Bone marrow (tissue), 2 donors: ENCODE measurements around the gene RBP3.

ENCODE experiments used
- DNase-seq, 2 donors: peaks; one replicate each; lab custom pipeline; 2025; lab: John Stamatoyannopoulos, UW

RBP3 gene

DNA sequence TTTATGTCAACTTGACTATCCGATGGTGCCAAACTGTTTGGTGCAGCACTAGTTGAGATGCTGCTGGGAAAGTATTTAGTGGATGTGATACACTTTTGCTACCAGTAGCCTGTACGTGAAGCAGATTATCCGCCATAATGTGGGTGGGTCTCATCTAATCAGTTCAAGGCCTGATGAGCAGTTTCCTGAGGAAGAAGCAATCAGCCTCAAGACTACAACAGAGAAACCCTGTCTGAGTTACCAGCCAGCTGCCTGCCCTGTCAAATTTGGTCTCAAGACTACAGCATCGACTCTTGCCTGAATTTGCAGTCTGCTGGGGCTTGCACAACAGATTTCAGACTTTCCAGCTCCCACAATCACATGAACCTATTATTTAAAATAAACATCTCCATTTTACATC, 10.9 kb upstream of the RBP3 start:
- DNase-seq, result no peak

GRCh38 chr10:47339186-47339735, 8.9 kb upstream of the RBP3 start:
- DNase-seq, result no peak

GRCh38 chr10:47339759-47340607, 8.2 kb upstream of the RBP3 start:
- DNase-seq, result no peak

- peak in 1 of 2 donors; percentile 29 for DNase-seq
These were observed 7.5 kb upstream of the RBP3 start for GRCh38 chr10:47340608-47341170.

DNA sequence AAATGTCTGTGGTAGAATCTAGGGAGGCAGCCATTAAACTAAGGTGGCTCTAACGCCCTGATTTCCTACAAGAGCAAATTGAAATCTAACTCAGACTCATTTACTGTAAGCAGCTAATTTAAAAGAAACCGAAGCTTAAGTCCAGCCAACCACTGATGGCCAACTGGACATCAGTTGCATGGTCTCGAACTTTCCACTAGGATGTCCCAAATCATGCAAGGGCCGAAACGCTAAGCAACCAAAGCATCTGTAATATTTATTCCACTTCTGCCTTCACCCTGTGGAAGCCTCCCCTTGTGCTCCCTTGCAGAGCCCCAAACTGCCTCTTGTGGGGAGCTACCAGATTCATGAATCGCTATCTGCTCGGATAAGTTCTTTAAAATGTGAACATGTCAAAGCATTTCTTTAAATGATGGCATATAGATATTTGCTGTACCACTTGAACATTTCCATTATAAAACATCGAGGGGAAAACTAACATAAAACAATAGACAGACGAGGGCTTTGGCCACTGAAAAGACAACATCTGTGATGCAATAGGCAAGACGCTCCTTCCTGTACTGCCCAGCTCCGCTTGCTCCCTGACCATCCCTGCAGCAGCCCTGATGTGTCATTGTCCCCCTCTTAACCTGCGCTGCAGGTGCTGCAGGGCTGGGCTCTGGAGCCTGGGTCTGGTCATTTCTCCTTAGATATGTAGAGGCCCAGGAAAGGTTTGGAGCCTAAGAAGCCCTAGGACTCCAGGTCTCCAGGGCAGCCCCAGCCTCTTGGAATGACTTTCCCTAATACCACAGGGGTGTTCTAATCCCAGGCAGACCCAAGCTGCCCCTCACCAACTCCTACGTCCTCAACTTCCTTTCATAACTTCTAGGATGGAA, 2.9 kb upstream of the RBP3 start:
- no peak for DNase-seq

DNA sequence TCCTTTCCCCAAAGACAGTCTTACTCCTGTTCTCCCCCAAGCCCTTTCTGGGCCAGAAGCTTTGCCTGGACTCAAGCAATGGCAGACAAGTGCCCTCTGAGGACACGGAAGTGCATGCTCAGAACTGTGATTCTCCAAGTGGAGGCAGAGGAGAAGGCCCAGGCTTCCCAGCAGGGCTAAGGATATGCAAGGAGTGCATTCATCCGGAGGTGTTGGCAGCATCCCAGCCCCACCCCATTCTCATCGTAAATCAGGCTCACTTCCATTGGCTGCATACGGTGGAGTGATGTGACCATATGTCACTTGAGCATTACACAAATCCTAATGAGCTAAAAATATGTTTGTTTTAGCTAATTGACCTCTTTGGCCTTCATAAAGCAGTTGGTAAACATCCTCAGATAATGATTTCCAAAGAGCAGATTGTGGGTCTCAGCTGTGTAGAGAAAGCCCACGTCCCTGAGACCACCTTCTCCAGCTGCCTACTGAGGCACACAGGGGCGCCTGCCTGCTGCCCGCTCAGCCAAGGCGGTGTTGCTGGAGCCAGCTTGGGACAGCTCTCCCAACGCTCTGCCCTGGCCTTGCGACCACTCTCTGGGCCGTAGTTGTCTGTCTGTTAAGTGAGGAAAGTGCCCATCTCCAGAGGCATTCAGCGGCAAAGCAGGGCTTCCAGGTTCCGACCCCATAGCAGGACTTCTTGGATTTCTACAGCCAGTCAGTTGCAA, 1.4 kb upstream of the RBP3 start:
- no peak for DNase-seq

DNA sequence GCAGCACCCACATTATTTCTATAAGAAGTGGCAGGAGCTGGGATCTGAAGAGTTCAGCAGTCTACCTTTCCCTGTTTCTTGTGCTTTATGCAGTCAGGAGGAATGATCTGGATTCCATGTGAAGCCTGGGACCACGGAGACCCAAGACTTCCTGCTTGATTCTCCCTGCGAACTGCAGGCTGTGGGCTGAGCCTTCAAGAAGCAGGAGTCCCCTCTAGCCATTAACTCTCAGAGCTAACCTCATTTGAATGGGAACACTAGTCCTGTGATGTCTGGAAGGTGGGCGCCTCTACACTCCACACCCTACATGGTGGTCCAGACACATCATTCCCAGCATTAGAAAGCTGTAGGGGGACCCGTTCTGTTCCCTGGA, 874 bp upstream of the RBP3 start:
- no peak for DNase-seq

DNA sequence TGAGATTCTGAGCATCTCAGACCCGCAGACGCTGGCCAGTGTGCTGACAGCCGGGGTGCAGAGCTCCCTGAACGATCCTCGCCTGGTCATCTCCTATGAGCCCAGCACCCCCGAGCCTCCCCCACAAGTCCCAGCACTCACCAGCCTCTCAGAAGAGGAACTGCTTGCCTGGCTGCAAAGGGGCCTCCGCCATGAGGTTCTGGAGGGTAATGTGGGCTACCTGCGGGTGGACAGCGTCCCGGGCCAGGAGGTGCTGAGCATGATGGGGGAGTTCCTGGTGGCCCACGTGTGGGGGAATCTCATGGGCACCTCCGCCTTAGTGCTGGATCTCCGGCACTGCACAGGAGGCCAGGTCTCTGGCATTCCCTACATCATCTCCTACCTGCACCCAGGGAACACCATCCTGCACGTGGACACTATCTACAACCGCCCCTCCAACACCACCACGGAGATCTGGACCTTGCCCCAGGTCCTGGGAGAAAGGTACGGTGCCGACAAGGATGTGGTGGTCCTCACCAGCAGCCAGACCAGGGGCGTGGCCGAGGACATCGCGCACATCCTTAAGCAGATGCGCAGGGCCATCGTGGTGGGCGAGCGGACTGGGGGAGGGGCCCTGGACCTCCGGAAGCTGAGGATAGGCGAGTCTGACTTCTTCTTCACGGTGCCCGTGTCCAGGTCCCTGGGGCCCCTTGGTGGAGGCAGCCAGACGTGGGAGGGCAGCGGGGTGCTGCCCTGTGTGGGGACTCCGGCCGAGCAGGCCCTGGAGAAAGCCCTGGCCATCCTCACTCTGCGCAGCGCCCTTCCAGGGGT, 703 bp downstream of the RBP3 start:
- no peak for DNase-seq

- DNase-seq, result no peak
These were observed 1.4 kb downstream of the RBP3 start for GRCh38 chr10:47349516-47349915.

GRCh38 chr10:47349941-47350371, 1.8 kb downstream of the RBP3 start:
- no peak for DNase-seq

DNA sequence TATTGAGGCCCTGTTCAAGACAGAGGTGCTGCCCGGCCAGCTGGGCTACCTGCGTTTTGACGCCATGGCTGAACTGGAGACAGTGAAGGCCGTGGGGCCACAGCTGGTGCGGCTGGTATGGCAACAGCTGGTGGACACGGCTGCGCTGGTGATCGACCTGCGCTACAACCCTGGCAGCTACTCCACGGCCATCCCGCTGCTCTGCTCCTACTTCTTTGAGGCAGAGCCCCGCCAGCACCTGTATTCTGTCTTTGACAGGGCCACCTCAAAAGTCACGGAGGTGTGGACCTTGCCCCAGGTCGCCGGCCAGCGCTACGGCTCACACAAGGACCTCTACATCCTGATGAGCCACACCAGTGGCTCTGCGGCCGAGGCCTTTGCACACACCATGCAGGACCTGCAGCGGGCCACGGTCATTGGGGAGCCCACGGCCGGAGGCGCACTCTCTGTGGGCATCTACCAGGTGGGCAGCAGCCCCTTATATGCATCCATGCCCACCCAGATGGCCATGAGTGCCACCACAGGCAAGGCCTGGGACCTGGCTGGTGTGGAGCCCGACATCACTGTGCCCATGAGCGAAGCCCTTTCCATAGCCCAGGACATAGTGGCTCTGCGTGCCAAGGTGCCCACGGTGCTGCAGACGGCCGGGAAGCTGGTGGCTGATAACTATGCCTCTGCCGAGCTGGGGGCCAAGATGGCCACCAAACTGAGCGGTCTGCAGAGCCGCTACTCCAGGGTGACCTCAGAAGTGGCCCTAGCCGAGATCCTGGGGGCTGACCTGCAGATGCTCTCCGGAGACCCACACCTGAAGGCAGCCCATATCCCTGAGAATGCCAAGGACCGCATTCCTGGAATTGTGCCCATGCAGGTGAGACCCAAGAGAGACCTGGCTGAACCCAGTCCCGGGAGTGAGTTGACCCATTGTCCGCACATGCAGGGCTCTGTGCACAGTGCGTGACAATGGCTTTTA, 2.8 kb downstream of the RBP3 start:
- DNase-seq, result no peak

DNA sequence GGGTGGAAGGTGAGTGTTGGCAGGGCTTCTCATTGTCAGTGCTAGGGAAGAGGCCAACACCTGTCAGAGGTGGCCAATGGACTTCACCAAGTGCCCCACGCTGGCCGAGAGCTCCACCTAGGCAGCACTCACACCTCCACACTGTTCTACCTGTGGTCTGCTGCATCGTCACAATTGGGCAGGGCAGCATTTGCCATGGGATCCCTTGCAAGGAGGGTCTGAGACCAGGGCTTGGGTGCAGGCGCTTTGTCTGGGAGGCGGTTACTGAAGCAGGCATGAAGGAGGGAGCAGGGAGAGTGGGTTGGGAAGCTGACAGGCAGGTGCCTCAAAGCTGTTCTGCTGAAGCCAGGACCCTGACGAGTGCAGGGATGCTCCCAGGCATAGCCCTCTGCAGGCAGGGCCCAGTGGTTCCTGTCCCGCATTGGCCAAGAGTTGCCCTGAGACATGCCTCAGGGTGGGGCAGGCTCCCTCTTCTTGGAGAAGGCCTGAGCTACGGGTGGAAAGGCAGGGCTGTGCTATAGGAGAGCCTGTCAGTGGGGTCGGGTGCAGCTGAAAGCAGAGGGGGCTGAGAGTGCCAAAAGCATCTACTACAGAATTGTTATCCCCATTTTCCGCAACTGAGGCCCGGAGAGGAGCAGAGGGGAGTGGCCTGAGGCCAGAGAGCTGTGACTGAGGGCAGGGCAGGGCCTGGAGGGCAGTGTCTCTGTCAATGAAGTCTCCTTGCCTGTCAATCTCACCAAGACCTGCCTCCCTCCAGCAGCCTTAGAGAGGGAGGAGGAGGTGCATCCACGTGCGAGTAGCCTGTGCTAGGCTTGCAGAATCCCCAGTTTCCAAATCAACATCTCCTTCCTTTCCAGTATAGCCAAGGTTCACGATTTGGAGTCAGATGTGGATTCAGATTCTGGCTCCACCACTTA, 4.0 kb downstream of the RBP3 start:
- DNase-seq, result no peak

GRCh38 chr10:47353351-47353750, 5.2 kb downstream of the RBP3 start:
- DNase-seq, result no peak

- no peak for DNase-seq
These were observed 6.0 kb downstream of the RBP3 start for GRCh38 chr10:47354165-47354564.

GRCh38 chr10:47354900-47355299, 6.7 kb downstream of the RBP3 start:
- no peak for DNase-seq

DNA sequence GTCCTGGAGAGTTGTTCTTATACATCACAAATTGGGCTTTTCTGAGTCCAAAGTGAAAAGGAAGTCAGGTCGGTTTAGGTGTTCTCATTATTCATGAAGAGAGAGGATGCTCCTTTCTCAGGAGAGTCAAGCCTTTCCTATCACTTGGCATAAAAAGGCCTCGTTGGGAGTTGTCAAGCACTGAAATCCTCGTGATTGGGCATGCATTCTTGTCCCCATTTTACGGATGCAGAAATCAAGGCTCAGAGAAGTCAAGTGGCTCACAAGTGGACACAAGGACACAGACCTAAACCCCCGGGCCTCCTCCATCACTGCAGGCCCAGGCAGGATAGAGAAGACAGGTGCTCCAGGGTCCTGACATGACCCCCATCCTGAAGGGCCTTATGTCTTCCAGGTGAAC, 8.5 kb downstream of the RBP3 start:
- DNase-seq, result no peak

DNA sequence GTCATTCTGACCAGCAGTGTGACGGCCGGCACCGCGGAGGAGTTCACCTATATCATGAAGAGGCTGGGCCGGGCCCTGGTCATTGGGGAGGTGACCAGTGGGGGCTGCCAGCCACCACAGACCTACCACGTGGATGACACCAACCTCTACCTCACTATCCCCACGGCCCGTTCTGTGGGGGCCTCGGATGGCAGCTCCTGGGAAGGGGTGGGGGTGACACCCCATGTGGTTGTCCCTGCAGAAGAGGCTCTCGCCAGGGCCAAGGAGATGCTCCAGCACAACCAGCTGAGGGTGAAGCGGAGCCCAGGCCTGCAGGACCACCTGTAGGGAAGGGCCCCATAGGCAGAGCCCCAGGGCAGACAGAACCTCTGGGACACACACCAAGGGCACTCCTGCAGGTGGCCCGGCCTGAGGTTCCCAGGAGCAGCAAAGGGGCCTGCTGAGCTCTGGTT, 9.0 kb downstream of the RBP3 start:
- no peak for DNase-seq

GRCh38 chr10:47357911-47358310, 9.7 kb downstream of the RBP3 start:
- no peak for DNase-seq

GRCh38 chr10:47358457-47358856, 10.3 kb downstream of the RBP3 start:
- no peak for DNase-seq
